GM12878 (cell line): Measurements from ENCODE around the gene DUSP7. TPM values are rescaled to one million over a fixed set of nuclear protein-coding genes. Genes with fewer than 3 reads are reported as not detected.

ENCODE experiments used
- ATF2 ChIP-seq: IDR thresholded peaks from 2 replicates; pipeline ENCODE4 v1.6.1; 2012; ENCODE audit warnings: low read length, inconsistent platforms
- CHD1 ChIP-seq: IDR thresholded peaks from 2 replicates; pipeline ENCODE4 v1.6.1; 2012; ENCODE audit warnings: low read depth, low read length, improper control_type of control experiment
- CTCF ChIP-seq, 3 experiments: IDR thresholded peaks in 2 of 3; conservative IDR thresholded peaks in 1 of 3; 2 replicates each; pipeline ENCODE4 v1.5.1; 2011; ENCODE audit warnings: low read depth in 3 of 3, low read length in 3 of 3, mild to moderate bottlenecking in 3 of 3, control low read depth in 2 of 3, moderate library complexity in 2 of 3, inconsistent platforms in 1 of 3, mixed read lengths in 1 of 3; ENCODE audit not compliant: control insufficient read depth in 2 of 3, insufficient read depth in 1 of 3; ENCODE audit errors: extremely low read depth in 1 of 3
- E2F8 ChIP-seq: fragments of 450-650 bp; IDR thresholded peaks from 2 replicates; pipeline ENCODE4 v1.6.1; 2018; ENCODE audit warnings: mild to moderate bottlenecking, low read depth, moderate library complexity; ENCODE audit not compliant: partially characterized antibody
- FOS ChIP-seq: IDR thresholded peaks from 3 replicates; pipeline ENCODE4 v1.6.1; 2011; ENCODE audit warnings: borderline replicate concordance; ENCODE audit not compliant: insufficient read length; ENCODE audit errors: extremely low read depth
- HCFC1 ChIP-seq: fragments of 150-350 bp; IDR thresholded peaks from 2 replicates; pipeline ENCODE4 v1.6.1; 2014; ENCODE audit warnings: low read length
- HDAC2 ChIP-seq: fragments of 200-600 bp; sonication (generic); IDR thresholded peaks from 2 replicates; pipeline ENCODE4 v1.6.1; 2017
- KDM1A ChIP-seq: fragments of 200-600 bp; sonication (generic); IDR thresholded peaks from 2 replicates; pipeline ENCODE4 v1.6.1; 2016; ENCODE audit warnings: borderline replicate concordance
- MLLT1 ChIP-seq: fragments of 450-650 bp; IDR thresholded peaks from 2 replicates; pipeline ENCODE4 v1.6.1; 2016; ENCODE audit warnings: mild to moderate bottlenecking
- NR2C1 ChIP-seq: fragments of 450-650 bp; IDR thresholded peaks from 2 replicates; pipeline ENCODE4 v1.6.1; 2017; ENCODE audit warnings: antibody characterized with exemption, mild to moderate bottlenecking, moderate library complexity
- NR2F1 ChIP-seq: fragments of 450-650 bp; conservative IDR thresholded peaks from 2 replicates; pipeline ENCODE4 v1.6.1; 2017; ENCODE audit warnings: mild to moderate bottlenecking
- POLR2A ChIP-seq: IDR thresholded peaks from 2 replicates; pipeline ENCODE4 v1.6.1; 2011; ENCODE audit warnings: low read depth, mild to moderate bottlenecking, low read length
- PRDM15 ChIP-seq: fragments of 450-650 bp; formaldehyde crosslinking; IDR thresholded peaks from 2 replicates; pipeline ENCODE4 v1.4.0; 2020; ENCODE audit warnings: mild to moderate bottlenecking, moderate library complexity
- RBBP5 ChIP-seq: fragments of 200-600 bp; sonication (generic); conservative IDR thresholded peaks from 2 replicates; pipeline ENCODE4 v1.6.1; 2016
- SIN3A ChIP-seq: IDR thresholded peaks from 2 replicates; pipeline ENCODE4 v1.6.1; 2012; ENCODE audit warnings: low read depth, low read length, improper control_type of control experiment
- SMAD1 ChIP-seq: fragments of 450-650 bp; IDR thresholded peaks from 2 replicates; pipeline ENCODE4 v1.6.1; 2018; ENCODE audit warnings: mild to moderate bottlenecking, low read depth; ENCODE audit not compliant: partially characterized antibody
- SP1 ChIP-seq: IDR thresholded peaks from one replicate; pipeline ENCODE4 v1.6.1; 2011; ENCODE audit warnings: low read depth, low read length
- YY1 ChIP-seq: IDR thresholded peaks from 2 replicates; pipeline ENCODE4 v1.6.1; 2011; ENCODE audit warnings: low read depth, mild to moderate bottlenecking, low read length
- ZNF384 ChIP-seq: IDR thresholded peaks from 2 replicates; pipeline ENCODE4 v1.6.1; 2012; ENCODE audit warnings: low read depth, mild to moderate bottlenecking, low read length, improper control_type of control experiment, borderline replicate concordance
- polyA plus RNA-seq, 11 experiments: library from polyadenylated mRNA; depleted of rRNA in 4 of 11; unstranded in 6 of 11; stranded (reverse) in 5 of 11; fragments of >200 nt; fragmentation: Nextera tagmentation in 4 of 11; fragmentation: Illumina TruSeq in 1 of 11; extraction: Ambion mirVana in 4 of 11; extraction: Trizol in 1 of 11; gene quantifications; 1 replicate in 1 of 11; 2 replicates in 10 of 11; pipeline versions ENCODE4 v1.2.1 to v1.2.3, GENCODE V29; 2011 to 2016; ENCODE audit warnings: inconsistent platforms in 2 of 11, missing spikeins in 2 of 11, low read depth in 1 of 11
- total RNA-seq, 4 experiments: library from RNA; depleted of rRNA in 3 of 4; stranded (reverse); fragments of >200 nt in 3 of 4; fragmentation: Illumina TruSeq in 1 of 4; extraction: Trizol in 1 of 4; gene quantifications; 2 replicates each; pipeline versions ENCODE4 v1.2.1 to v1.2.3, GENCODE V29; 2013 to 2021

DUSP7 gene
- total and polyA plus RNA-seq, 10 of the 15 experiments (the other 5 are each of a cell fraction or from before 2014, with no cell fraction given) = 0.73 to 17.0 (median 7.9) TPM

GRCh38 chr3:52023860-52024764 is 32.3 kb downstream of the DUSP7 start (continued):
- TF ChIP-seq MLLT1 (no peak), CTCF (IDR thresholded peaks at IDR 0.05 in 2 of 3, conservative IDR thresholded peaks at IDR 0.05 in 1 of 3; ENCODE audit: control insufficient read depth in 2 of 3, extremely low read depth in 1 of 3, insufficient read depth in 1 of 3, low read depth in 3 of 3, low read length in 3 of 3) (no peak), E2F8 (no peak), SP1 (peak; percentile 63), NR2C1 (no peak), HDAC2 (no peak), RBBP5 (no peak), HCFC1 (no peak), KDM1A (no peak), POLR2A (peak; percentile 34; the same call in 1 of the 2 replicates), FOS (no peak), CHD1 (no peak), NR2F1 (peak; percentile 75), ZNF384 (no peak), SMAD1 (peak; percentile 60), SIN3A (no peak), YY1 (peak; percentile 20; the same call in 1 of the 2 replicates), PRDM15 (CRISPR knock-in tag) (no peak), ATF2 (no peak; the same call in 1 of the 2 replicates)
